Thoracic aorta (tissue), 2 donors: ENCODE measurements around the gene SETD3. TPM values are rescaled to one million over a fixed set of nuclear protein-coding genes. Genes with fewer than 3 reads are reported as not detected.

Experiments used
- ATAC-seq: fragments of 150-250 bp; one replicate; pipeline ENCODE4 v1.8.0; 2017; ENCODE audit warnings: low read depth; ENCODE audit not compliant: insufficient number of reproducible peaks, low FRiP score
- DNase-seq: peaks from one replicate; pipeline ENCODE4 v3.0.0-alpha.2; 2020; ENCODE audit warnings: low spot score
- H3K27ac ChIP-seq, 2 donors: fragments of 200-600 bp; sonication (generic); 1 replicate in 1 of 2; 2 replicates in 1 of 2; pipeline ENCODE4 v1.5.1; 2016; ENCODE audit warnings: mild to moderate bottlenecking in 2 of 2, moderate library complexity in 2 of 2
- H3K27me3 ChIP-seq: fragments of 200-600 bp; sonication (generic); replicated peaks from 2 replicates; pipeline ENCODE4 v1.6.0; 2016; ENCODE audit warnings: mild to moderate bottlenecking; ENCODE audit not compliant: insufficient read depth
- H3K36me3 ChIP-seq: fragments of 200-600 bp; sonication (generic); one replicate; pipeline ENCODE4 v1.5.1; 2016
- H3K4me1 ChIP-seq, 2 donors: fragments of 200-600 bp; sonication (generic); 1 replicate in 1 of 2; 2 replicates in 1 of 2; pipeline versions ENCODE4 v1.5.1 to v1.6.0; 2016; ENCODE audit warnings: low read depth in 2 of 2, mild to moderate bottlenecking in 1 of 2; ENCODE audit not compliant: control insufficient read depth in 1 of 2
- H3K4me3 ChIP-seq: fragments of 200-600 bp; sonication (generic); 2 replicates; pipeline ENCODE4 v1.5.1; 2016; ENCODE audit warnings: mild to moderate bottlenecking
- H3K9me3 ChIP-seq: fragments of 200-600 bp; sonication (generic); 2 replicates; pipeline ENCODE4 v1.5.1; 2016
- CTCF ChIP-seq: fragments of 200-600 bp; sonication (generic); IDR thresholded peaks from one replicate; pipeline ENCODE4 v1.5.1; 2019; ENCODE audit warnings: antibody characterized with exemption
- total RNA-seq, 2 donors: library from RNA; depleted of rRNA; stranded (reverse); fragments of >200 nt; gene quantifications; one replicate each; pipeline versions ENCODE4 v1.1.0 to v1.2.3, GENCODE V29; 2016

The SETD3 gene
- total RNA-seq, 2 donors from 2014 or later = 70.8 to 76.8 TPM

- Histone ChIP-seq H3K9me3 (no peaks in the 10 kb centered on the region), H3K27ac (no peak overlapping the region), H3K4me3 (no peak overlapping the region), H3K4me1 (no peaks in the 10 kb centered on the region), H3K36me3 (peaks cover 5% of the 10 kb centered on the region), H3K27me3 (no peaks in the 10 kb centered on the region)
- TF ChIP-seq CTCF = no peak
- DNase-seq (no peak), ATAC-seq (no peak)
These were observed 34.9 kb upstream of the SETD3 start for GRCh38 chr14:99515301-99516155.

GRCh38 chr14:99514552-99515300, 34.1 kb upstream of the SETD3 start:
- Histone ChIP-seq H3K27me3 (no peaks in the 10 kb centered on the region), H3K27ac (no peak overlapping the region), H3K4me3 (no peak overlapping the region), H3K9me3 (no peaks in the 10 kb centered on the region), H3K36me3 (peaks cover 6% of the 10 kb centered on the region), H3K4me1 (no peaks in the 10 kb centered on the region)
- DNase-seq = no peak
- ATAC-seq = no peak
- no peak for TF ChIP-seq CTCF

- Histone ChIP-seq H3K4me3 (no peak overlapping the region), H3K27ac (no peak overlapping the region), H3K36me3 (peaks cover 13% of the 10 kb centered on the region)
These were observed 33.4 kb upstream of the SETD3 start for GRCh38 chr14:99513946-99514551.

GRCh38 chr14:99513183-99513694, 32.6 kb upstream of the SETD3 start:
- Histone ChIP-seq H3K4me3 (no peak overlapping the region), H3K27me3 (no peaks in the 10 kb centered on the region), H3K4me1 (no peaks in the 10 kb centered on the region), H3K9me3 (no peaks in the 10 kb centered on the region), H3K27ac (no peak overlapping the region), H3K36me3 (peaks cover 21% of the 10 kb centered on the region)
- no peak for TF ChIP-seq CTCF
- DNase-seq (no peak), ATAC-seq (no peak)

More at GRCh38 chr14:99513946-99514551, 33.4 kb upstream of the SETD3 start:
- no peaks in the 10 kb centered on the region for H3K4me1 ChIP-seq
- no peaks in the 10 kb centered on the region for H3K27me3 ChIP-seq
- H3K9me3 ChIP-seq = no peaks in the 10 kb centered on the region
- no peak for TF ChIP-seq CTCF
- no peak for ATAC-seq
- DNase-seq = no peak
